ENCODE results near the gene PARD3B.

The PARD3B gene

GRCh38 chr2:205494537-205495235 lies 949.4 kb downstream of the PARD3B start:
- no peak for DNase-seq

GRCh38 chr2:205495819-205496218 lies 950.5 kb downstream of the PARD3B start:
- no peak for DNase-seq

- no peak for DNase-seq
Observed at GRCh38 chr2:205496370-205496769, 951.1 kb downstream of the PARD3B start.

GRCh38 chr2:205496772-205497171 lies 951.5 kb downstream of the PARD3B start:
- DNase-seq: no peak

GRCh38 chr2:205499006-205499405 lies 953.7 kb downstream of the PARD3B start:
- no peak for DNase-seq

GRCh38 chr2:205500065-205500464 lies 954.8 kb downstream of the PARD3B start:
- DNase-seq: no peak

GRCh38 chr2:205500951-205501350 lies 955.7 kb downstream of the PARD3B start:
- DNase-seq: no peak

GRCh38 chr2:205501826-205502225 lies 956.6 kb downstream of the PARD3B start:
- no peak for DNase-seq

GRCh38 chr2:205505371-205505770 lies 960.1 kb downstream of the PARD3B start:
- no peak for DNase-seq

GRCh38 chr2:205509655-205510054 lies 964.4 kb downstream of the PARD3B start:
- no peak for DNase-seq

GRCh38 chr2:205510345-205510744 lies 965.1 kb downstream of the PARD3B start:
- no peak for DNase-seq

GRCh38 chr2:205511221-205511620 lies 965.9 kb downstream of the PARD3B start:
- DNase-seq: no peak

GRCh38 chr2:205511641-205512040 lies 966.4 kb downstream of the PARD3B start:
- no peak for DNase-seq

GRCh38 chr2:205520311-205520710 lies 975.0 kb downstream of the PARD3B start:
- DNase-seq: no peak

GRCh38 chr2:205524656-205525055 lies 979.4 kb downstream of the PARD3B start:
- no peak for DNase-seq

GRCh38 chr2:205527801-205528200 lies 982.5 kb downstream of the PARD3B start:
- DNase-seq: no peak

- DNase-seq: no peak
Observed at GRCh38 chr2:205531072-205531471, 985.8 kb downstream of the PARD3B start.

GRCh38 chr2:205531489-205532148 lies 986.3 kb downstream of the PARD3B start:
- no peak for DNase-seq

- no peak for DNase-seq
Observed at GRCh38 chr2:205535001-205535400, 989.7 kb downstream of the PARD3B start.

- no peak for DNase-seq
Observed at GRCh38 chr2:205539603-205540002, 994.3 kb downstream of the PARD3B start.

GRCh38 chr2:205540036-205540435 lies 994.8 kb downstream of the PARD3B start:
- no peak for DNase-seq

- DNase-seq: no peak
Observed at GRCh38 chr2:205543262-205543843, 998.1 kb downstream of the PARD3B start.

GRCh38 chr2:205543937-205544702 lies 998.8 kb downstream of the PARD3B start:
- DNase-seq: no peak

All from NCI-H2107 (cell line).